HuH-7.5 (cell line): Measurements from ENCODE around the gene RNF31.
A peak's percentile ranks its signal among the peaks of the same experiment; 100 is the strongest.

Source experiments
- DNase-seq: peaks from one replicate; pipeline ENCODE4 v3.0.0; 2011; ENCODE audit warnings: low spot score

Gene RNF31

GRCh38 chr14:24182110-24182882 is 35.0 kb downstream of the RNF31 start:
- no peak for DNase-seq

GRCh38 chr14:24183014-24183481 is 35.8 kb downstream of the RNF31 start:
- DNase-seq: no peak

- DNase-seq: no peak
Observed at GRCh38 chr14:24184104-24184970, 37.0 kb downstream of the RNF31 start.

GRCh38 chr14:24185026-24185425 is 37.7 kb downstream of the RNF31 start:
- DNase-seq: no peak

- no peak for DNase-seq
Observed at GRCh38 chr14:24185741-24186140, 38.4 kb downstream of the RNF31 start.

GRCh38 chr14:24186831-24187538 is 39.7 kb downstream of the RNF31 start:
- DNase-seq: no peak

GRCh38 chr14:24187539-24187915 is 40.2 kb downstream of the RNF31 start:
- DNase-seq: no peak

- DNase-seq: peak; percentile 98
Observed at GRCh38 chr14:24188251-24189058, 41.2 kb downstream of the RNF31 start, which contains the start of gene IPO4. IPO4 (minus strand) TSS chr14:24188816; CDS start chr14:24188787, 29 bp downstream.

GRCh38 chr14:24189059-24189375 is 41.7 kb downstream of the RNF31 start:
- no peak for DNase-seq

GRCh38 chr14:24189460-24189859 is 42.2 kb downstream of the RNF31 start:
- DNase-seq: no peak

- no peak for DNase-seq
Observed at GRCh38 chr14:24190416-24190815, 43.1 kb downstream of the RNF31 start.

GRCh38 chr14:24192933-24193332 is 45.6 kb downstream of the RNF31 start:
- no peak for DNase-seq

- no peak for DNase-seq
Observed at GRCh38 chr14:24194186-24194872, 47.0 kb downstream of the RNF31 start.

GRCh38 chr14:24194873-24195185 is 47.5 kb downstream of the RNF31 start:
- no peak for DNase-seq

GRCh38 chr14:24195186-24196070 is 48.1 kb downstream of the RNF31 start, which contains the start of gene TM9SF1:
TM9SF1 (minus strand) TSS chr14:24195441; CDS start chr14:24195019, 422 bp downstream.
- DNase-seq: peak; percentile 88

GRCh38 chr14:24196071-24197055 is 49.1 kb downstream of the RNF31 start:
- DNase-seq: no peak

GRCh38 chr14:24197056-24197450 is 49.8 kb downstream of the RNF31 start:
- no peak for DNase-seq

GRCh38 chr14:24198814-24199524 is 51.7 kb downstream of the RNF31 start:
- no peak for DNase-seq
